PFSK-1 (cell line): Measurements from ENCODE around the gene AJM1.

ENCODE experiments used
- POLR2AphosphoS5 ChIP-seq: IDR thresholded peaks from 2 replicates; pipeline ENCODE4 v1.6.1; 2012; ENCODE audit warnings: low read depth, mild to moderate bottlenecking, control low read depth, low read length, moderate library complexity
- TAF1 ChIP-seq: IDR thresholded peaks from 2 replicates; pipeline ENCODE4 v1.6.1; 2012; ENCODE audit warnings: low read length, control low read depth, borderline replicate concordance; ENCODE audit not compliant: insufficient read depth

GRCh38 chr9:136890661-136891060 is 48.4 kb downstream of the AJM1 start:
- TF ChIP-seq TAF1: no peak
- TF ChIP-seq POLR2AphosphoS5: no peak
